Effector CD8-positive, alpha-beta T cell (primary cell): ENCODE results near the gene F13A1.

Experiments
- DNase-seq: peaks from one replicate; lab custom pipeline; 2025; lab: John Stamatoyannopoulos, UW

The F13A1 gene

GRCh38 chr6:6193221-6193745 lies 127.2 kb downstream of the F13A1 start:
- no peak for DNase-seq

- no peak for DNase-seq
Observed at GRCh38 chr6:6191909-6192308, 128.6 kb downstream of the F13A1 start.

- DNase-seq: no peak
Observed at GRCh38 chr6:6191476-6191875, 129.0 kb downstream of the F13A1 start.

DNA sequence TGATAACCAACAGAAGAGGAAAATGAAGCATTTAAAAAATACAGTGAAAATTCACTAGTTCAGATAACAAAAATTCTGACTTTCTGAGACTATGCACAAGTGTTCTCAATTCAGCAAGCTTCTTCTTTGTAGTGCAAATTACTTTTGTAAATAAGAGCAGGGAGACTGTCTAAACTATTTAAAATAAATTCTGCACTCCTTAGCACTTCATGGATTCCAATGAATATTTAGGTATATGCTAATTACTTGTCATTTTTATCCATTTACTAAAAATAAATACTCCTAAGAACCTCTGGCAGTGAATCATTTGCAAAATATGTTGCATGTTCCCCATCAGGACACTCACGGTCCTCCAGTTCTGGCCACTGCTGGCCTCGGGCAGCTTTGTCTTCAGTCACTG lies 139.8 kb downstream of the F13A1 start:
- DNase-seq: no peak

DNA sequence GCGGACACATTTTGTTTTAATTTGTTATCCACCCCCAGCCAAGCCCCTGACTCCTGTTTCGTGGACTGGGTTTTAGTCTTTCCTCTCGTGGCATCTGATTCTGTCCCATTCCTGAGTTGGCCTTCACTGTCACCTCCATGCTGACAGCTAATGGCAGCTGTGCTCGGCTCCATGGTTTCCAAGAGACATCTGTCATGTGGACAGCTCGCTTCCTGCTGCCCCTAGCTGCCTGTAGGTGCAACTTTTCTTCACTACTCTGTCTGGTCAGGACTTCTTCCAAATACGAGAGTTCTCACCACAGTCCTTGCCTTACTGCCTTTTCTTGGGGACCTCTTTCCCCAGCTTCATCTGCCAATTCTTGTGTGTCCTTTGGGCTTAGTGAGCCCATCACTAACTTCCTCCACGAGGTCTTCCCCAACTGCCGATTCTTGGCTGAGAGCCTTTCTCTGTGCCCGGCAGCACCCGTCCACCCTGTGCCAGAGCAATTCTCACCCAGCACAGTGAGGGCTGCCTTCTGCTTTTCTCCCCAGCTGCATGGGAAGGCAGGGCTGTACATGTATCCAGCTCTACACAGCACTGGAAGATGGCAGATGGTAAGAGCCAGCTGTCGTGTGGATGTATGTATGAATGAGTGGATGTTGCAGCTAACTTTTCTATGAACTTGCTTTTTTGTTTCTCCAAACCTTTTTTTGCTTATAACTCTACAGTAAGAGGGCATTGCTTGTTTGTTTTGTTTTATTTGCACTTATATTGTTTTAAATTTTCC lies 140.4 kb downstream of the F13A1 start:
- DNase-seq: no peak

DNA sequence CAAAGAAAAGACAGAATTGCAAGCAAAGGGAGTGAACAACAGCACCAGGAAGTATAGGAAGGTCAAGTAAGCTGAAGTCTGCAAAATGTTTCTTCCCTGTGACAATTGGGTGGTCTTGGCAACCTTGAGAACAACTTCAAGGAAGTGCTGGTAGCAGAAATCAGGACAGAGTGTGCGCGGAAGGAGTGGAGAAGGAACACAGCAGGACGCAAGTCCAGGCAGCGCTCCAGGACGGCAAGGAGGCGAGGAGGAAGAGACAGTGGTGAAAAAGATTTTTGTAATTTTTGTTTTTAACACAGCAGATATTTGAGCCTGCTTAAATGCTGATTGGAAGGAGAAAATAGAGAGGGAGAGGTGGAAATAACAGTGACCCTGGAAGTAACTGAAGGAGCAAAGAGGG lies 141.7 kb downstream of the F13A1 start:
- no peak for DNase-seq

DNA sequence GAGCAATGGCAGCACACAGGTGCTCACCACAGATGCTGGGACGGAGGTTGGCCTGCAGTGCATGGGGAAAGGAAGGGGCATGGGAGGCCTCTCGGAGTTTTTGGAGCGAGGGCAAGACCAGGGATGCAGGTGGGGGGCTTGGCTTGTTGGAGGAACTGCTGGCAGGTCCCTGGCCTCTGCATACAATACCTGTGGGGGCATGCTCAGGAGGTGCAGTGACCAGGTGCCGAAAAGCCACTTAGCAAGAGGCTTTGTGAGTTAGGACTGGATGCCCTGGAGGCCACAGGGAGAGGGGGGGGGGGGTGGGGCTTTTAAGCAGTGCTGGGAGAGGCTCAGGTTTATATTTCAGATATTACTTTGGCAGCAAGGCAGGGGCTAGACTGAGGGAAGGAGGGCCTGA lies 142.7 kb downstream of the F13A1 start:
- DNase-seq: no peak

GRCh38 chr6:6176586-6177228 lies 143.8 kb downstream of the F13A1 start:
- no peak for DNase-seq

- DNase-seq: no peak
Observed at GRCh38 chr6:6176127-6176526, 144.3 kb downstream of the F13A1 start.

- no peak for DNase-seq
Observed at GRCh38 chr6:6169141-6169540, 151.3 kb downstream of the F13A1 start.

DNA sequence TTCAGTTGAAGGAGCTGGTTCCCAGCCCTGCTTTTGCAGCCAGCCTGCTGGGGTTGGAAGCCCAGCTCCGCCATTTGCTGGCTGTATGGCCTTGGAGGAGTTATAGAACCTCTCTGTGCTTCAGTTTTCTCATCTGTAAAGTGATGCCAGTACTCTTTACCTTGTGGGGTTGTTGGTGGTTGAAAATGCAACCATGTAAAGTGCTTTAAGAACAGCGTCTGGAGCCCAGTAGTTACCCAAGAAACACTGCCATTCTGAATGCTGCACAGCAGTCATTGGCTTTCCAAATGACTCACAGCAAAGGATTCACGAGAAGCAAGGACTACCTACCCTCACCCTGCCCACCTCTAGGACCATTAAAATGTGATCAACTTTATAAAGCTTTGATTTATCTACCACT lies 154.4 kb downstream of the F13A1 start:
- no peak for DNase-seq

GRCh38 chr6:6164367-6164766 lies 156.1 kb downstream of the F13A1 start:
- no peak for DNase-seq

DNA sequence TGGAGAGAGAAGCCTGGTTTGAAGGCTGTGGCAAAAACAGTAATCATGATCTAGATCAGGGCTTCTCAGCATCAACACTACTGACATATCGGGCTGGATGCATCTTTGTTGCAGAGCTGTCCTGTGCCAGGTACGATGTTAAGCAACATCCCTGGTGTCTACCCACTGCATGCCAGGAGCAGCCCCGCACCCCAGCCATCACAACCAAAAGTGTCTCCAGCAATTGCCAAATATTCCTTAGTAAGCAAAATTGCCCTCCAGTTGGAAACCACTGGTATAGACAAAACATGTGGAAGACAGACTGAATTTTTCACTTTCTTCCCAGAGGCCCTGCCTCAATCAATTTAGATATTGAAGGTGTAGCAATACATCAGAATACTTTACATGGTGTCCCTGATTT lies 166.1 kb downstream of the F13A1 start:
- DNase-seq: no peak

- DNase-seq: no peak
Observed at GRCh38 chr6:6152060-6152459, 168.4 kb downstream of the F13A1 start.

GRCh38 chr6:6148192-6148815 lies 172.2 kb downstream of the F13A1 start:
- DNase-seq: no peak

DNA sequence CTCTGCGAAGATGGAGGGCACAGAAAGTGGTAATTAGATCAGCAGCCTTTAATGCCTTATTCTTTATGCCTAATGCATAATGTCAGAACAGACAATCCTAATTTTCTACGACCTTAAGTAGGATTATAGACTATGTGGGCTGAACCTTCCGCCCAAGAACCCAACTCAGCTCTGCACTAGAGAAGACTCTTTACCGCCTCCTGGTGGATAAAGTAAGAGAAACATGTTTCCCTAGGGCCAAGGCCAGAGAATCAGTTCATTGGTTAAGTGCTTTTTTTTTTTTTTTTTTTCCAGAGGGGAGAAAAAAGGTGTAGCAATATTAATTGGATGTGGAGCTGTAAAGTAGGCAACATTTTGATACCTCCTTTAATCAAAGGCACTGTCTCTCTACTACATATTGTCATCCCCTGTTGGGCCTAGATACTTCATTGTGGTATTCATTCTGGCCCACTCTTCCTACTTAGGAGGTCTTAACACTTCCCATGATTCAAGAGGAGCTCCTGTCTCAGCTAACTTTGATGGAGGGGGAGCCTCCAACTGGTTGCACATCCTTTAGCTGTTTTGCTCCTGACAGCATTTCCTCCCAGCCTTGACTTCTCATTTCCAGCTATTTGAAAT lies 188.9 kb downstream of the F13A1 start:
- no peak for DNase-seq

DNA sequence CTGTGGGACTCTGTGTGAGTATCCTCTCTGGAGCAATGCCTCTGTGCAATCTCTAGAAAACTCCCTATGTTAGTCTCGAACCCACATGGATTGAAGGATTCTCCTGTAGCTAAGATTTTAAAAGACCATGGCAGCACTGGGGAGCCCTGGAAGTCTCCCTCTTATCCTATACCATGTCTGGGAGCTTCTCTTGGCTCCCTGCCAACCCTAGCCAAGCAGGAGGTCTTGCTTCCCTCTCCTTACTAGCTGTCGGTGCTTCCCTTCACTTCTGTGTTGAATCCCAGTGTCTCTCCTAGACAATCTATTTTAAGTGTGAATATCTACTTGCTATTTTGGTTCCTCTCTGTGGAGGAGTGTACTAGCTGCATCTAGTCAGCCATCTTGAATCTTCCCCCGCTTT lies 195.0 kb downstream of the F13A1 start:
- no peak for DNase-seq

DNA sequence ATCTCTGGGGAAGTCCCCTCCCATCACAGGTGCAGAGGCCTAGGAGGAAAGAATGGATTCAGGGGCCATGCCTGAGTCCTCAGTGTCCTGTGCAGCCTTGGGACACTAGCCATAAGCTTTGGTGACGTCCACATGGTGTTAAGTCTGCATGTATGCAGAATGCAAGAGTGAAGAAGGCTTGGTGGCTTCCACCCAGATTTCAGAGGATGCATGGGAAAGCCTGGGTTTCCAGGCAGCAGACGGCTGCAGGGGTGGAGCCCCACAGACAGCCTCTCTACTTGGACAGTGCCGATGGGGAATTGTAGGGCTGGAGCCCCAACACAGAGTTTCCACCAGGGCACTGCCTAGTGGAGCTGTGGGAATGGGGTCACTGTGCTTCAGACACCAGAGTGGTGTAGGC lies 196.7 kb downstream of the F13A1 start:
- DNase-seq: no peak

DNA sequence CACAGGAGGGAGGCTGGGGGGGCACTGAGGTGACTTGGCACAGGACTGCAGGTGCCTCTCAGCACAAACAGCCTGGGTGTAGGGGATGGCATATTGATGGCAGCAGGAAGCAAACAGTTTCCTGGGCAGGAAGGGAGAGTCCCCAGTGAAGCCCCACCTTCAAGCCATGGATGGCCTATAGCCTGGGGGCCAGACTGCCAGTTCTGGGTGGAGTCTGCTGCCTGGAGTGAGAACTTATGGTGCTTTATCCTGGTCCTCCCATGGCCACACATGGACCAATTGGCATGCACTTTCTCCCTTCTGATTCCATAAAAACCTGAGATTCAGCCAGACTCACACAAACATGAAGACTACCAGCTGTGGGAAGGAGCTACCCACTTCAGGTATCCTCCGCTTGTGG lies 198.5 kb downstream of the F13A1 start:
- DNase-seq: no peak

DNA sequence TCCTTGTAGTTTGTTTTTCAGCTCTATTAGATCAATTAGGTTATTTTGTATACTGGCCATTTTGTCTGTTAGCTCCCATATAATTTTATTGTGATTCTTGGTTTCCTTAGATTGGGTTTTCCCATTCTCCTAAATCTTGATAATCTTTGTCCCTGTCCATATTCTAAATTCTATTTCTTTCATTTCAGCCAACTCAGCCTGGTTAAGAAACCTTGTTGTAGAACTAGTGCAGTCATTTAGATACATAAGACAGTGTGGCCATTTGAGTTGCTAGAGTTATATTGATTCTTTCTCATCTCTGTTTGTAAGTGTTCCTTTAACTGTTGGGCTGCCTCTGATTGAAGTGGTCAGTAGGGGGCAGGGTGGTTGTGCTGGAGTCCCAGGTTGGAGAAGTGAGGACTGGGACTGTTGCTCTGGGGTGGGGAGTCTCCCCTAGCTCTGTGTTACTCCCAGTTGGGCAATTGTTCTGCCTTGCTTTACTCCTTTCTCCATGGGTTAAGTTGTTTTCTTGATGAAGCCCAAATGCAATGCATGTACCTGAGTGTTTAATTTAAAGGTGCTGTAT lies 214.9 kb downstream of the F13A1 start:
- no peak for DNase-seq
